Esophagus squamous epithelium (tissue), 4 donors: ENCODE results near the gene PRODH.
"Not testable (repeated sequence)": the region's sequence is repeated elsewhere in the genome, so short reads cannot be mapped to it uniquely, and the experiment has no call there.

Source experiments
- POLR2A ChIP-seq, 4 donors: fragments of 450-650 bp; IDR thresholded peaks; one replicate each; pipeline ENCODE4 v1.6.1; 2017; ENCODE audit warnings: antibody characterized with exemption in 4 of 4, mild to moderate bottlenecking in 4 of 4, moderate library complexity in 3 of 4
- TF ChIP-seq, protein P1 (sequence below), 6 experiments: fragments of 450-650 bp in 4 of 6; fragments of 200-600 bp in 2 of 6; sonication (generic) in 2 of 6; IDR thresholded peaks; one replicate each; pipeline ENCODE4 v1.5.1; 2016 to 2019; ENCODE audit warnings: antibody characterized with exemption in 6 of 6, mild to moderate bottlenecking in 4 of 6, moderate library complexity in 4 of 6

DNA sequence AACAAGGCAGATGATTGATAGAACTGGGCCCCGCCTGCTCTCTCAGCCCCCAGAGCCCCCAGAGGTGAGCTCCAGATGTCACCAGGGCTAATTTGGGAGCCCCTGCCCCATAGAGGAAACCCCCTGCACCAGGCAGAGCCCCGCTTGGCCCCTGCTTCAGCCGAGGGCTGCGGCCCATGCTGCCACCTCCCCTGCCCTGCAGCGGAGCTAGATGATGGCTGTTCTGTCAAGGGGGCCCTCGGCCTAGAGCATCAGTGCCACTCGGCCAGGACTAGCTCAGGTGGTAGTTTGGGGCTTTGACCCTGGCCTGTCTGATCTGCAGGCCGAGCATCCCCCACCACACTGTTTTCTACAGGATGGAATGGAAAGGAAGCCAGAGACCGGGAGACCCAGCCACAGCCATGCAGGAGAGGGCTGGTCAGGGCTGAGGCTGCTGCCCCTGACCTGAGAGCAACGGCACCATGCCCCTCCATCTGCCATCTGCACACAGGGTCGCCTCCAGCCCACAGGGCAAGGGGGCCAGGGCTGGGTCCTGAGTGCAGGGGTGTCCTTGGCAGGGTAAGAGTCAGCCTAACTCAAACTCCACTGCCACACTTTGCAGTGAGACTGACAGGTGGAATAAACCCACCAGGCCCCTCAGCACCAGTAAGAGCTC, 24.2 kb upstream of the PRODH start:
- TF ChIP-seq, protein P1, sequence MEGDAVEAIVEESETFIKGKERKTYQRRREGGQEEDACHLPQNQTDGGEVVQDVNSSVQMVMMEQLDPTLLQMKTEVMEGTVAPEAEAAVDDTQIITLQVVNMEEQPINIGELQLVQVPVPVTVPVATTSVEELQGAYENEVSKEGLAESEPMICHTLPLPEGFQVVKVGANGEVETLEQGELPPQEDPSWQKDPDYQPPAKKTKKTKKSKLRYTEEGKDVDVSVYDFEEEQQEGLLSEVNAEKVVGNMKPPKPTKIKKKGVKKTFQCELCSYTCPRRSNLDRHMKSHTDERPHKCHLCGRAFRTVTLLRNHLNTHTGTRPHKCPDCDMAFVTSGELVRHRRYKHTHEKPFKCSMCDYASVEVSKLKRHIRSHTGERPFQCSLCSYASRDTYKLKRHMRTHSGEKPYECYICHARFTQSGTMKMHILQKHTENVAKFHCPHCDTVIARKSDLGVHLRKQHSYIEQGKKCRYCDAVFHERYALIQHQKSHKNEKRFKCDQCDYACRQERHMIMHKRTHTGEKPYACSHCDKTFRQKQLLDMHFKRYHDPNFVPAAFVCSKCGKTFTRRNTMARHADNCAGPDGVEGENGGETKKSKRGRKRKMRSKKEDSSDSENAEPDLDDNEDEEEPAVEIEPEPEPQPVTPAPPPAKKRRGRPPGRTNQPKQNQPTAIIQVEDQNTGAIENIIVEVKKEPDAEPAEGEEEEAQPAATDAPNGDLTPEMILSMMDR (IDR thresholded peaks at IDR 0.05) = not testable (repeated sequence)
- TF ChIP-seq POLR2A (IDR thresholded peaks at IDR 0.05) = not testable (repeated sequence)
